Measurements from ENCODE around the gene NFYB. TPM values are rescaled to one million over a fixed set of nuclear protein-coding genes. Genes with fewer than 3 reads are reported as not detected.

Gene NFYB
- total RNA-seq, 1 experiment from 2014 or later, result 36.9 TPM

DNA sequence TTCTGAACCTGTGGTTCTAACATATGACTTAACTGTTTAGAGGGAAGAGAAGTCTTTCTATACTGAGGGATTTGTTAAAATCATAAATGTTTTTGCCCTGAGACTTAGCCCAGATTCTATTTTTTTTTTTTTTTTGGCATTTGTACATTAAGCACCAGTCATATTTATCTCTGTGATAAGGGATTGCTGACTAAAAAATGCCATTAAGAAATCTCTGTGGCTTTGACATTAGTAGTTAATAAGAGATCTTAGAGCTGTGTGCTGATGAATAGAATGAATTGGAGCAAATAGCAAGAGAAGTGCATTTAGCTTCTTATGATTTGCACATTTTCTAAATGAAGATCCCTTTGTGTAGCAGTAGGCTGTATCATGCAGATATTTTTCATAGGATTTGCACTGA is 32.5 kb downstream of the NFYB start:
- Mint-ChIP-seq H3K36me3 (ENCODE audit: insufficient read depth, unreplicated experiment) (no peaks in the 10 kb centered on the region), H3K27ac (ENCODE audit: unreplicated experiment) (no peak overlapping the region), H3K9me3 (ENCODE audit: unreplicated experiment) (no peaks in the 10 kb centered on the region), H3K27me3 (ENCODE audit: insufficient read depth, unreplicated experiment) (no peaks in the 10 kb centered on the region), H3K4me1 (ENCODE audit: low read depth, unreplicated experiment) (no peaks in the 10 kb centered on the region), H3K4me3 (ENCODE audit: unreplicated experiment) (no peak overlapping the region)
- CTCF ChIA-PET, result no interaction called here
- TF ChIP-seq, protein P1, sequence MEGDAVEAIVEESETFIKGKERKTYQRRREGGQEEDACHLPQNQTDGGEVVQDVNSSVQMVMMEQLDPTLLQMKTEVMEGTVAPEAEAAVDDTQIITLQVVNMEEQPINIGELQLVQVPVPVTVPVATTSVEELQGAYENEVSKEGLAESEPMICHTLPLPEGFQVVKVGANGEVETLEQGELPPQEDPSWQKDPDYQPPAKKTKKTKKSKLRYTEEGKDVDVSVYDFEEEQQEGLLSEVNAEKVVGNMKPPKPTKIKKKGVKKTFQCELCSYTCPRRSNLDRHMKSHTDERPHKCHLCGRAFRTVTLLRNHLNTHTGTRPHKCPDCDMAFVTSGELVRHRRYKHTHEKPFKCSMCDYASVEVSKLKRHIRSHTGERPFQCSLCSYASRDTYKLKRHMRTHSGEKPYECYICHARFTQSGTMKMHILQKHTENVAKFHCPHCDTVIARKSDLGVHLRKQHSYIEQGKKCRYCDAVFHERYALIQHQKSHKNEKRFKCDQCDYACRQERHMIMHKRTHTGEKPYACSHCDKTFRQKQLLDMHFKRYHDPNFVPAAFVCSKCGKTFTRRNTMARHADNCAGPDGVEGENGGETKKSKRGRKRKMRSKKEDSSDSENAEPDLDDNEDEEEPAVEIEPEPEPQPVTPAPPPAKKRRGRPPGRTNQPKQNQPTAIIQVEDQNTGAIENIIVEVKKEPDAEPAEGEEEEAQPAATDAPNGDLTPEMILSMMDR (IDR thresholded peaks at IDR 0.05; ENCODE audit: insufficient read depth in 1 of 2, low read depth in 1 of 2, low read length in 1 of 2, severe bottlenecking in 1 of 2, unreplicated experiment in 1 of 2), result no peak
- no peak for DNase-seq
- Histone ChIP-seq H3K4me3 (ENCODE audit: low read depth, low read length) (no peak overlapping the region), H3K27me3 (replicated peaks; ENCODE audit: control insufficient read depth, insufficient read depth, low read length) (no peaks in the 10 kb centered on the region), H3K9me3 (no peaks in the 10 kb centered on the region), H3K4me1 (no peaks in the 10 kb centered on the region), H3K36me3 (ENCODE audit: control insufficient read depth, insufficient read depth, low read length) (no peaks in the 10 kb centered on the region)
- intact Hi-C loops (cut with micrococcal nuclease; ENCODE audit: unreplicated experiment), result no loop called here
- BruUV-seq (replicated peaks), result no TSS peak
- POLR2A ChIA-PET, result no interaction called here

DNA sequence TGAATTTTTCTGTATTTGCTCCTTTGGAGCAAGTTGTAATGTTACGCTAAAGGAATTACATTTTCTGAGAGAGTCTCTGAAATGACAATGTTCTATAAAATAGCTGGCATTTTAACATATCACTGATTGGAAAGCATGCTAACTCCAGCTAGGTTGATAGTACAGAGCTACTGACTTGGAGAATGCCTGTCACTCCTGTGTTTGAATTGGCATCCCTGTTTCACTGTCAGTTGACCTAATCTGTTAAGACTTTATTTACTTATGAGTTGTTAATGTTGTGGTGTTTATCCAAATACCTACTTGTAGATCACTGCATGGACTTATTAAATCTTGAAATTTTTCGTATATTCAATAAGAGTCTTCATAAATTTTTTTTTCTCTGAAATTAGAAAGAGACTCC is 40.1 kb downstream of the NFYB start:
- intact Hi-C loops (cut with micrococcal nuclease; ENCODE audit: unreplicated experiment), result no loop called here
- BruUV-seq (replicated peaks), result no TSS peak
- TF ChIP-seq, protein P1 (IDR thresholded peaks at IDR 0.05; ENCODE audit: insufficient read depth in 1 of 2, low read depth in 1 of 2, low read length in 1 of 2, severe bottlenecking in 1 of 2, unreplicated experiment in 1 of 2), result no peak
- Mint-ChIP-seq H3K4me1 (ENCODE audit: low read depth, unreplicated experiment) (no peaks in the 10 kb centered on the region), H3K27me3 (ENCODE audit: insufficient read depth, unreplicated experiment) (no peaks in the 10 kb centered on the region), H3K27ac (ENCODE audit: unreplicated experiment) (no peak overlapping the region), H3K4me3 (ENCODE audit: unreplicated experiment) (no peak overlapping the region), H3K9me3 (ENCODE audit: unreplicated experiment) (no peaks in the 10 kb centered on the region), H3K36me3 (ENCODE audit: insufficient read depth, unreplicated experiment) (peaks cover 6% of the 10 kb centered on the region)
- ChIA-PET POLR2A (no interaction called here), CTCF (no interaction called here)
- Histone ChIP-seq H3K4me1 (no peaks in the 10 kb centered on the region), H3K36me3 (ENCODE audit: control insufficient read depth, insufficient read depth, low read length) (no peaks in the 10 kb centered on the region), H3K9me3 (no peaks in the 10 kb centered on the region), H3K4me3 (ENCODE audit: low read depth, low read length) (no peak overlapping the region), H3K27me3 (replicated peaks; ENCODE audit: control insufficient read depth, insufficient read depth, low read length) (no peaks in the 10 kb centered on the region)
- no peak for DNase-seq

DNA sequence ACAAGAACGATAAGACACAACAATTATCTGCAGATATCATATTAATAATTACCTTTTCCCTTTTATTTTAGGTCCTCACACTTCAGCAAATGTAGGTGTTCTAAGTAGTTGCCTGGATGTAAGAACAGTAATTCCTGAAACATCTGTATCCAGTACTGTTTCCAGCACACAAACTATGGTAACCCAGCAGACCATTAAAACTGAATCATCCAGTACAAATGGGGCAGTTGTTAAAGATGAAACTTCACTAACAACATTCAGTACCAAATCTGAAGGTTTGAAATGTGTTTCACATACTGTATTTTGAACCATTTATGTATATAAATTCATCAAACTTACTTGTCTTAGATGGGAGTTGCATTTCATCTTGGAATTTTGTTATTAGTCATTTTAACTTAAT is 42.7 kb downstream of the NFYB start:
- TF ChIP-seq, protein P1 (IDR thresholded peaks at IDR 0.05; ENCODE audit: insufficient read depth in 1 of 2, low read depth in 1 of 2, low read length in 1 of 2, severe bottlenecking in 1 of 2, unreplicated experiment in 1 of 2), result no peak
- intact Hi-C loops (cut with micrococcal nuclease; ENCODE audit: unreplicated experiment), result no loop called here
- H3K9me3 Mint-ChIP-seq (ENCODE audit: unreplicated experiment), result no peaks in the 10 kb centered on the region
- H3K4me3 Mint-ChIP-seq (ENCODE audit: unreplicated experiment), result no peak overlapping the region
- no peaks in the 10 kb centered on the region for H3K4me1 Mint-ChIP-seq (ENCODE audit: low read depth, unreplicated experiment)
- no peaks in the 10 kb centered on the region for H3K27me3 Mint-ChIP-seq (ENCODE audit: insufficient read depth, unreplicated experiment)
- ChIA-PET POLR2A (no interaction called here), CTCF (no interaction called here)
- no peaks in the 10 kb centered on the region for H3K4me1 ChIP-seq
- no peak for DNase-seq
- no TSS peak for BruUV-seq (replicated peaks)
- H3K36me3 Mint-ChIP-seq (ENCODE audit: insufficient read depth, unreplicated experiment), result peaks cover 6% of the 10 kb centered on the region
- no peaks in the 10 kb centered on the region for H3K9me3 ChIP-seq
- H3K27me3 ChIP-seq (replicated peaks; ENCODE audit: control insufficient read depth, insufficient read depth, low read length), result no peaks in the 10 kb centered on the region
- no peaks in the 10 kb centered on the region for H3K36me3 ChIP-seq (ENCODE audit: control insufficient read depth, insufficient read depth, low read length)
- no peak overlapping the region for H3K4me3 ChIP-seq (ENCODE audit: low read depth, low read length)
- H3K27ac Mint-ChIP-seq (ENCODE audit: unreplicated experiment), result no peak overlapping the region
